Stimulated activated CD4-positive, alpha-beta T cell treated with anti-CD3 and anti-CD28 coated beads, Interleukin-4, amount 100 ng/mL, for 48 hours (primary cell): ENCODE results near the gene DLX1.

Source experiments
- DNase-seq, 2 donors: peaks; one replicate each; pipeline ENCODE4 v3.0.0-alpha.2; 2020; ENCODE audit warnings: low read depth in 2 of 2

DLX1 gene

DNA sequence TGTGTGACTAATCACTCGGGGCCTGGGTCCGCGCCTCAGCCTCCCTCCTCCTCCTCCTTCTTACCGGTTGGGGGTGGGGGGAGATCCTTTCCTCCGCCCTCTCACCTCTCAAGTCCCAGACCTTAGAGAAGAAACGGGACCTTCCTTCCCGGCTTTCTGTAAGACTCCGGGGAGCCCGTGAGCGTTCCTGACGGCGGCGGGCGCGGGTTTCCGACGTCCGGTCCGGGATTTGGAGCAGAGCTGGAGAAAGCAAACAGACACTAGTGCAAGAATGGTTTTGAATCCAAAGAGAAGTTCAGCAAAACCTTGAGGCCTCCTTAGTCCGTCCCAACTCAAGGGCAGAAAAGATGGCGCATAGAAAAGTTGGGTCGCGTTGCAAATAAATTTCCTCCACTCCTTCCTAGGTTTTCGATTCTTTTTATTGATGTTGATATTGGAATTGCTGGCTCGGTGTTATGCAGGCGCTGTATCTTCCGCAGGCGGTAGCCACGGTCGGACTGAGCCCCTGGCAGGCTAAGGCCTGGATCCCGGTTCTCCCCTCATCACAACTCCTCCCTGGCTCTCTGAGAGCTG lies 2.0 kb downstream of the DLX1 start:
- no peak for DNase-seq

DNA sequence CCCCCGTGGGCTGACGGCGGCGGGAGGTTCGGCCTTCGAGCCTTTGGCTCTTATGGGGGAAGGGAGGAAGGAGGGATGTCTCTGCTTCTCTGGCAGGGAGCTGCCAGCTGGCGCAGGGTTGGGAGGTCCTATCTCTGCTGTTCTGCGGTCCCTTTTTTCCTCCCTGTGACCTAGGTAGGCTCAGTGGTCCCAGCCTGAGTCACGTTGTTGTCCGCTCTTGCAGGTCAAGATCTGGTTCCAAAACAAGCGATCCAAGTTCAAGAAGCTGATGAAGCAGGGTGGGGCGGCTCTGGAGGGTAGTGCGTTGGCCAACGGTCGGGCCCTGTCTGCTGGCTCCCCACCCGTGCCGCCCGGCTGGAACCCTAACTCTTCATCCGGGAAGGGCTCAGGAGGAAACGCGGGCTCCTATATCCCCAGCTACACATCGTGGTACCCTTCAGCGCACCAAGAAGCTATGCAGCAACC lies 2.5 kb downstream of the DLX1 start:
- DNase-seq: no peak

DNA sequence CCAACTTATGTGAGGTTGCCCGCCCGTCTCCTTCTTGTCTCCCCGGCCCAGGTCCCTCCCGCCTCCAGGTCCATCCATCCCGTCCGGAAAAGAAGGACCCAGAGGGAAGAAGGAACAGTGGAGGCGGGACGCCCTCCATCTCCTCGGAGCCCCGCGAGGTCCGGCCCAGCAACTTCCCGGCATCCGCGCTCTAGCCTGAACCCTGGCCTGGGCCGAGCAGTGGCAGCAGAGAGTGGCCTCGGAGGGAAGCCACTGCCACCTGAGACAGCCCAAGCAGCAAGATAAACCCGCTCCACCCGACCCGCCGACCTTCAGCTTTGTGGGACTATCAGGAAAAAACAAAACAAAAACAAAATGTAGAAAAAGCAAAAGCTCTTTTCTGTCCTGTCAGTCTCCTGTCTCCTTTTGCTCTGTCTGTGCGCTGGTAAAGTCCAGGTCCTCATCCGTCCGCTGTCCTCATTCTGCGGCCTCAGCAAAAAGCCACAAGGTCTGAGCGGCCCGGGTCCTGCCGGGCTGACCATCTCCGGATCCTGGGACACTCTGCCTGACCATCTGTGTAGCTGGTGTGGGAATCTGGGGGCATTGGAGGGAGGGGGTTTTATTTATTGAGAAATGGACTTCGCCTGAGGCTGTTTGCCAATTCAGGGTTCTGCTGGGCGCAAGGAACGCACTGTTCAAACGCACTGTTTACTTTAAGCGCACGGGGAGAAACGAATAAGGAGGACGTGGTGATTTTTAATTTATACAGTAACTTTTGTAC lies 3.1 kb downstream of the DLX1 start:
- DNase-seq: no peak

DNA sequence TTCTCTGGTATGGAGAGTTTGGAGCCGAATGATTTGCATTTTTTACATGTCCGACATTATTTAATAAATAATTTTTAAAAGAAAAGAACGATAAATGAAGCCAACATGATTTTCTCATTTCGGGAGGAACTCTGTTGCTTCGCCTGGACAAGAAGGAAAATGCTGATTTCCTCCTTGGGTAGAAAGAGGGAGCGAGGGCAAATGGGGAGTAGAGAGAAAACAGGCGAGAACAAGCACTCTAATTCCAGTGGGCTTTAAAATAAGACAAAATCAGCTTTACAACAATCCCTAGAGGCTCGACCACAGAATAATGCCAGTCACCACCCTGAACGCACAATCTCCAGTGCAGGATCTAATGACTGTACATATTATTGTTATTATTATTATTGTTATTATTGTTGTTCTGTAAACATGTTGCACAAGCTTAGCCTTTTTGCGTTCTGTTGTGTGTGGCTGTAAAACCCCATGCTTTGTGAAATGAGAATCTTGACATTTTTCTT lies 3.7 kb downstream of the DLX1 start:
- DNase-seq: no peak

DNA sequence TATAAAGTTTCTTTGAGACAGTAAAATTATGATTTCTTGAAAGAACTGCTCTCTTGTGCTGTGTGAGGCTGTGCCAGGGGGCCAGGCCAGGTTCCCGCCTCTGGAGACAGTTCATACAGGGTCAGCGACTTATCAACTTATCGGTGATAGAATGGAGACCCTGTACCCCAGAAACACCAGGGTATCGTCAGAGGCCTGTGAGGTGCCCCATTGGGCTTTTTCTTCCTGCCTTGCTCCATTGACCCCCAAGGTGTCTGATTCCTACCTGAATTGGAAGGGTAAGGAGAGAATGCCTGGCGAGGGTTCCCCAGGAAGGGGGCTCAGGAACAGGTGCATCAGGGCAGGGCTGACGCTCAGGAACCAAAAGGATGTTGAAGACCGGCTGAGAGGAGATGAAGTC lies 4.3 kb downstream of the DLX1 start:
- no peak for DNase-seq

DNA sequence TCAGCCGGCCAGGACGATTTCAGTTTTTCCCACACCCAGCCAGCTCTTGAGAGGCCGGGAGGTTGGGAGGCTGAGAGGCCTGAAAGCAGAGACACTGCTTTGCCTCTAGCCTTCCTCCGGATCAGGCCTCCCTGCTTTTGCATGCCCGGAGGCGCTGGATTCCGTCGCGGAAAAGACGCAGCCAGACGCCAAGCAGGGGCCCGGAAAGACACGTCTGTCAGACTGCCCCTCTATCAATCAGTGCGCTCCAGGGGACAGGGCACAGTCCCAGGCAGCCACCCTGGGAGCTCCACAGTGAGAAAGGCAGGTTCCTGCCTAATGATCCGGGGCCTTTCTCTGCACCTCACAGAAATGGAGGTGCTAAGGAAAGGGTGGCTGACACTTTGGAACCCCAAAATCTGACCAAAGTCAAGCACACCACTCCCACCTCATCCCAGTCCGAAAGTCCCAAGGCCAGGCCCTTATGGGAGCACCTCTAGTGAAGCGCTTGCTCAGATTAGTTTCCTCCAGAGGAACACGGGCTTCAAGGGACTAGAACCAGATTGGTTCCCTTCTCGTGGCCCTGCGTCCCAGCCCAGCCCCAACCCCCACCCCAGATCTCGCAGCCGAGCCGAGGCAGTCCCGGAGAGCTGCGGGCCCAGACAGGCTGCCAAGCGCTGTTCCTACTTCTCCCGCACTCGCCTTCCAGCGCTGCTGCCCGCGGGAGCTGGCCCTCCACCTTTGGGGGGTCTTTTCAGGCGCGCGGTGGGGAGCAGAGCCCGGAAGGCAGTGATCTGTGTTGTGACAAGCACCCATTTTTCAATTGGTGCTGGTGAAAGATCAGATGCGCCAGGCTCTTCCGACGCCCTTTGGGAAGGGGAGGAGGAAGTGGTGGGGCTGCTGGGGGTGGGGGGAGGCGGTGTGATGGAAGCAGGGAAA lies 5.0 kb downstream of the DLX1 start:
- no peak for DNase-seq

DNA sequence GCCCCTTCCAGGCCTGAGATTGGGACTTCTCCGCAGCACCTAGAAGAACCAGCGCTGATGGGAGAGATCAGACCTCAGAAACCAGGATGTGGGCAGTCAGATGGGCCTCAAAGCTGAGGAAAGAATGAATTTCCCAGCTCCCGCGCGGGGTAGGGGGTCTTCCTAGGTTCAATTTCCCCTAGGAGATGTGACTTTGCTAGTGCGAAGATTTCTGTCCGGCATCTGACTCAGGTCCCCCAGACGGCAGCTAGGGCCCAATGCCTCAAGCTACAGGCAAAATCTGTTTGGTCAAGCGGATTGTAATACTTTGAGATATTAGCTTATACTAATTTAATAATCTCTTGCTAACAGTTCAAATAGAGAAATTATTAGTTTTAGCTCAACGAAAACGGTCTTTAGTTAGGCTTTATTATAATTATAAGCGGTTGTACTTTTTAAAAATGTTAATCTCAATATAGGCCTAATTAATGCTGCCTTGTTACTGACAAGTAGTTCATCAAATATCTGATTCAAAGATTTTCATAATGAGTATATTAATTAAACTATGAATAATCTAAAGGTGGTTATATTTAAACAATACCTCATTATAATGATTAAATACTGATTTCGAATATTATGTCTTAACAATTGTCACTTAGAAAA lies 5.8 kb downstream of the DLX1 start:
- no peak for DNase-seq

DNA sequence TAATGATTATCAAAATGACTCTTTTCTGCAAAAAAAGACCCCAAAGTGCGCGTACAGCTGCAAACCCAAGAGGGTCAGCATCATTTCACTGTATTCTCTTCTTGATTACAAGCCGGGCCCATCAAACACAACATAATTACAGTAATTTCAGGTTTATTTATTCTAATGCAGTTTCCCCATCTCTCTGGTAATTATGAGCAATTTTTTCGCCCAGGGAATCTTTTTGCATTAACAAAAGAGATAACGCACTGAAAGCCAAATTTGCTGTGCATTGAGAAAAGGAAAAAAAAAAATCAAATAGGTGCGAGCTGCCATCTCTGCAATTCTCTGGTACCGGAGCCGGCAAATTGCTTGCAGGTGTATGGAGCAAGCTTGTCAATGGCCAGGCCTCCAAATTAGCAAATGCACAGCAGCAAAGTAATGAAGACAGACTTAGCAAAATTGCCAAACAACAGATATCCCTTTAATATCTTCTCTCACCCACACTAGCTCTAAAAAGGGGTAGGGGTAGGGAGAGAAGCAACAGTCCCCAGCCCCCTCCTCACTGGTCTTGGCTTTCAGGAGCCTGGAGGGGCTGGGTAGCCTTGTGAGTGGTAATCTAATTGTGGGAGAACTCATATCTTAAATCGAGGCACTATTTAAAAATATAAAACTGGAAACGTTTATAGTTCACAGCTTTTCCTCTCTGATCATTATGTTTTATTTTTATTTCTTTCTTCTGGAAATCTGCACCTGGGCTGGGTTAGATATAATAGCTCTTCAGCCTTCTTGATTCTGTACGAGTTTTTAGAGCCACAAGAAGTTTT lies 6.7 kb downstream of the DLX1 start:
- no peak for DNase-seq

DNA sequence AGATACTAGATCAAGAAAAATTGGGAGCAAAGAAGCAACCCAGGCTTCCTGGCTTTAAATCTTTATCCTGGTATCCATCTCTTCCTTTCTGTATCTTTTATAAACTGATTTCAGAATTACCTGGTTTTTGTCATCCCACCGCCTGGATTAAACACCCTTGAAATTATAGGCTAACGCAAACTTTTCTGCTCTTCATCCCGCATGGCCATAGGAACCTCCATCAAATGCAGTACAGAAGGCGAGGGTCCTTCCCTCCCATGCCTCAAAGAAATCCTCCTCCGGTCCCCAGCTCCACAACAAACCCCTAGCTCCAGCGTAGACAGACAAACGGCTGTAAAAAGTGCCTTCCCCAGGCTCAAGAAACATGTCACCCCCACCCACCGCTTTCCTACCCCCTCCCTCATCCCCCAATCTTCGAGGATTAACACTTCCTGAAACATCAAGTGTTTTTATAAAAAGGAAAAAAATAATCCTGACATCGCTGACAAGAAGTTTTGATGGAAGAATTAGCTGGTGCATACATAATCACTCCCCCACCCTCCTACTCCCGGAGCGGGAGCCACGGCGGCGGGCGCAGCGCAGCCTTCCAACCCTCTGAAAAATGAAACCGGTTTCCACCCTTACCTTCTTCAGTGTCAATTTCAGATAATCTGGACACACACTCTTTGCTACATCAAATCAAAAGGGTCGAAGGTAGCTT lies 7.6 kb downstream of the DLX1 start:
- DNase-seq: no peak

DNA sequence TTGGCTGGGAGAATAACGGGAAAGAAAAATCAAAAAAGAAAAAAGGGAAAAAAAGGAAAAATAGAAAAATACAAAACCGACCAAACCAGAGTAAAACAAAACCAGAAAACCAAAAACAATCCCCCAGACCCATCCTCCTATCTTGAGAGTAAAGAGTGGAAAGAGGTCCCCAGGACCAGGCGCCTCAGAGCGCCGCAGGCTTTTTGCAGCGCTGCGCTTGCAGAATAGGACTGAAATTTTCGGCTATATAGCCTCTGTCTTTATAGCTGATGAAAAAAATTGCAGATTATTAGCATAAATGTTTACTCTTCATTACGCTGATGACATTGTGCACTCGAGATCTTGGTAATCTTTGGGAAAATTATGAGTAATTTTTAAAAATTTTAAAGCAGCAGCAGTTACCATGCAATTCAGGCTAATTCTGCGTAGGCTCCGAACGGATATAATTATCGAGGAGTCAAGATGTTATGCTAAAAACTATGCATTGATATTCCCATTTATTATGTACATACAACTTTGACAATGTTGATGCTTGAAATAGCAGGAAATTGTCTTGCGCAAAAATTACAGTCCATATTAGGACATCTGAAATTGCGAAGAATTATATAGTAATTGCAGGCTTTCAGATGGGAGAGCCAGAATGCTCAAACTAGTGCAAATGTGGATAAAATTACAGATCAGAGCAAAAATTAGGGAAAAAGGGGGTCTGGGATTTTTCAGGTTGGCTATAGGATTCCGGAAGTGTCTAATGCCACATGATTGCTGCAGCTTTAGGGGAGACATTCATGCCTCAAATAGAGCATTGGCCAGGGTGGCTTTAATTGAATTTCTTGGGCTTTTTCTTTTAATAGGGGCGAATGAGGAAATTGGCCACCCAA lies 8.3 kb downstream of the DLX1 start:
- no peak for DNase-seq

DNA sequence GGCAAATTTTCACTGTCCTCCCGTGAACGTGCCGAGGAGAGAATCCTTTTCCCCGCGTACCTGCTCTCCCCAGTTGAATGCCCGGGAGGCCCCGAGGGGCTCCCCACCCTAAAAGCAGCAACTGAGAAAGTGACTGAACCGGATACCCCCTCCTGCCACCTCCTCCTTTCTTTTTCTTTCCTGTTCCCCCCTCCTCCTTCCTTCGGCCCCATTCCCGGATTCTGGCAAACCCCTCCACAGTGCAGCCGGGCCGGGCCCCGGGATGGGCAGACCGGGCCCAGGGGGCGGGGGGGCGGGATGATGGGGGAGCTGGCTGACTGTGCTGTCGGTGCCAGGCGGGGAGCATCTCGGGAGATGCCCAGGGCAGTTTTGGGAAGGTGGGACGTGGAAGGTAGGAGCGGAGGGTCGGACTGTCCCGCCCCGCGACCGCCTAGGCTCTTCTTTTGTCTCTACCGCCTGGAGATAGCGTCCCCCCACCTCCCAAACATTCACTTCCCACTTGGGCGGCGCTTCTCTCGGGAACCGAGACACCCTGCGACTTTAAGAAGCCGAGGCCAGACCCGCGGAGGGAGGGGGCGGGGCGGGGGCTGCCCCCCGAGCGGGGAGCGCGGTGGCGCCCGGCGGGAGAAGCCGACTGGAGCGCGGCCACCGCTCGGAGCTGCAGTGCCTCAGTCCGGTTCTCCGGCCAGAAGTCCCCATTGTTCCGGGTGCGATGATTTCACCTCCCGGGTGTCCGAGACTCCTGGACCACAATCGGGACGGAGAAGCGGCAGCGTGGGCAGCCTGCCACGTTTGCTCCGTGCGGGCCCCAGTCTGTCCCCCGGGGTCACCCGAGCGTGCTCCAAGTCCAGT lies 9.2 kb downstream of the DLX1 start:
- no peak for DNase-seq

DNA sequence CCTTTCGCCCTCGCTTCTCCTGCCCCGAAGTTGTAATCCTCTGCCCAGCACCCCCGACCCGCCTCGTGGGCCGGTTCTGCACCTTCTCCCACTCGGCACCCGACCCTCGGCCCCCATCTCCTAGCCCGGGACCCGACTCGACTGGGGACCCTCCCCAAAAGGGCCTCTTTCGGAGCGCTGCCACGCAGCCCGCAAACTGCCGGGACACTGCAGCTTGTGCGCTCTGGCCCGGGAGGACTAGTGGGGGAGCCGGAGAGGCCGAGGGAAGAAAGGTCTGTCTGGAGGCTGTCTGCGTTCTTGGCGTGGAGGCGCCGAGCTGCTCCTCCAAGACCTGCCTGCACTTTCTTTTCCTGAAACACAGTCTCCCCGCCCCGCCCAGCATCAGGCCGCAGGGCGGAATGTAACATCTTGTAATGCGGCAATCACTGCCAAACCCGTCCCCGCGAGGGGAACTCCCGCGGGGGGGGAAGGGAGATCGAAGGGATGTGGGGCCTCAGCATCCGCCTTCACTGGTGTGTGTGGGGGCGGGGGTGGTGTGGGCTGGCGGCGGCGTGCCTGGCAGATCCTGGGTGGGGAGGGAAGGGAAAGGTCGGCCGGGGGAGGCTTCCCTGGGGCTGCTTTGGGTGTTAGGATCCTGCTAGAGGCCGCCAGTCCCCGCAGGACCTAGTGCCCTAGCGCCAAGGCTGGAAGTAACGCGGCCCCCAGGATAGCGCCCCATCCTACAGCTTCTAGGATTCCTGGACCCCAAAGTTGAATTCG lies 10.0 kb downstream of the DLX1 start:
- DNase-seq: no peak

DNA sequence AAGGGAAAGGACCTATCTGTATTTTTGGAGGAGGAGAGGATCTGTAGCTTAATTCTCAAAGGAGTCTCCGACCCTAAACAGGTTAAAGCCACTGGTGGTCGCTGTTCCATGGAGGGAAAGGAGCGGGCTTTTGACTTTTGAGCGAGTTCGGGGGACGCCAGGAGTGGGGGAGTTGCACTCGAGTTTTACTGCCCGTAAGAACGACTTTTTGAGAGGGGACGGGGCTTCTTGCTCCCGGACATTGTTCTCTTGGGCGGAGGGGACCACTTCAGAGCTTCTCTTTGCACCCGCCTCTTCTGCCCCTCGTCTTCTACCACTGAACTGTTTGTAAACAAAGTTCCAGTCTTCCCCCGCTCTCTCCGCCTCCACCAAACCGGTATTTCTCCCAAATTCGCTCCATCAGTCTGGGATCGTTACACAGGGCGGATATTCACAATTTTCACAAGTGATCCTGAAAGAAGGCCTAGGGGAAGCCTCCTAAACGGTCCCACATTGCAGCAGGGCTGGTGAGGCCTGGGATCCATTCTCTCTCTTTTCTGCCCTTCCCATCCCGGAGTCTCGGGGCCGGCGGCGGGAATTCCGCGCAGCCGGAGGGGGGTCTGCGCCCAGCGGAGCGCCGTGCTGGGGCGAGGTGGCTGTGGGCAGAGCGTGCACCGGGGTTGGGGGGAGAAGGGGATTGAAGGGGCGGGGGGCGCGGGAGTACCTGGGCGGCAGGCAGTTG lies 10.8 kb downstream of the DLX1 start:
- no peak for DNase-seq

DNA sequence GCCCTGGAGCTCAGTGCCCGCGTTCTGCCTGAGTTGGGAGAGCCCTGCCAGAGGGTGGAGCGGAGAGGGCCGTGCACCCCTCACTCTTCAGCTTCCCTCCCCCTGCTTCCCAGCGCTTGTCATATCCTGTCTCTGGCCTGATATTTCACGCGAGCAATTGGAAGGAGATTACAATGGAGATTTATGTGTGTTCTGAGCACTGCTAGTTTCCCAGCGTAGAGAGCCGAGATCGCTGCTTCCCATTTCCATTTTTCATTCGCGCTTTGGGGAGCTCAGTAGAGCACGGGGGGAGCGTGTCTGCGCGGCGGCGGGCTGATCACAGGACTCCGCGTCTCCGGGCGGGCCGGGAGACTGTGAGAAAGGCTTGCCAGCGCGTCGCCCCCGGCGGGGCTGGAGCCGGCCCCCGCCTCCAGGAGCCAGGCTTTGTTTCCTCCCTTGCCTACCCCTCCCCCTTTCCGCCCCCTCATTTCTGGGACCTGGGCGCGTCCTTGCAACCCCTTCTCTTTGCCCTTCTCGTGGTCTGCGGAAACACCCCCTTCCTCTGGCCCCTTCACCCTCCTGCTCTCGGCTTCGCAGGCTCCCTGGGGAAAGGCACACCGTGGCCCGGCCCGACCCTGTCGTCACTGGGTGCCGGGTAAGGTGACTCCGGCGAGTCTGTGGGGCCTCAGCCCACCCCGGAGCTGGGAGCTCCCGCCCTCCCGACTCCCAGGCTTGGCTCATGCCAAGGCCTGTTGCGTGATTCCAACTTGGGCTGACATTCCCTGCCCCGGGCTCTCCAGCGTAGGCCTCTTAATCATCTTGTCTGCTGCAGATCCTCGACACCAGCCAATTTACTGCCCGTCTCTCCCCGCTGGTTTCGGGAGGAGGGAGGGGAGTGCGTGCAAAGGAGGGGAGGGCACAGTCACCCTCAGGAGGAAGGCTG lies 11.6 kb downstream of the DLX1 start:
- DNase-seq: no peak

DNA sequence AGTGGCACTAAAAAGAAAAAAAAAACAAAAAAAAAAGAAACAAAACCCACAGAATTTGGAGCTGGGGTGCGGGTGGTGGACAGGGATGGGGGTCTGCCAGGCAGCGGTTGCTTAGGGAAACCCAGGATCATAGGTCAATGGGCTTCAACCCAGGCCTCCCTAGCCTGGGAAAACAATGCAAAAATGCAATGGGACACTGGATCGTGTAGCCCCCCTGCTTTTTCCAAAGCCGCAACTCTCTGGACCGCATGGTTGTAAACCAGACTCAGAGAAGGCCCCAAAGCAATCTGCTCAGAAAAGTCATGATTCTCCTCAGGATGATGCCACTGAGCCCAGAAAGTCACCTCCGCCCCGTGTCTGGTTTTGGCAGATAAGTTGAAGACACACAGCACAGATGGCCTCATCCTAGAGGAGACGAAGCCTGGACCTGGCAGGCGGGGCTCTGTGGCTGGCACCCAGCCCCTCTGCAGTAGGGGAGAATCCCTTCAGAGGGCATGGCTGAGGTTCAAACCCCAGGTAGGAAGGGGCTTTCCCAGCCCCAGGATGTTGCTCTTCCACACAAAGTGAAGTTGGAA lies 12.3 kb downstream of the DLX1 start:
- DNase-seq: no peak

DNA sequence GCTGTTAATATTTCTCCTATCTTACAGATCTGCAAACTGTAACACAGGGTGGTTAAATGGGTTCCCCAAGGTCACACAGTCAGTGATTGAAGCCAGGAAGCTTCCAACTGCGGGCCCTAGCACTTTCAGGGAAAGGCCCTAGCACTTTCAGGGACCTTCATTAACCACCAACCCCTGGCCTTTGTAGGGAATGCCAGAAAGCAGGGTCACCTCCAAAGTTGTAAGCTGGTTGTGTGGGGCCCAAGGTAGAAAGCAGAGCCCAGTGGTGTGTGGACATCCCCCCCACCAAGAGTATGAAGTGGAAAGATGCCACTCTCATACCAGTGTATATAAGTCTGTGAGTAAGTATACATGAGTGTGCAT lies 13.0 kb downstream of the DLX1 start:
- DNase-seq: no peak
